LHCN-M2 (cell line): ENCODE measurements around the gene BRAT1. TPM values are rescaled to one million over a fixed set of nuclear protein-coding genes. Genes with fewer than 3 reads are reported as not detected.
"Not testable (repeated sequence)": the region's sequence is repeated elsewhere in the genome, so short reads cannot be mapped to it uniquely, and the experiment has no call there.

ENCODE experiments used
- DNase-seq: peaks from one replicate; pipeline ENCODE4 v3.0.0-alpha.2; 2012; ENCODE audit warnings: low read depth
- total RNA-seq: library from RNA; depleted of rRNA; stranded (reverse); fragments of >200 nt; gene quantifications from 2 replicates; pipeline ENCODE4 v1.2.3, GENCODE V29; 2014

The BRAT1 gene
- total RNA-seq, 1 experiment from 2014 or later = 73.9 TPM

DNA sequence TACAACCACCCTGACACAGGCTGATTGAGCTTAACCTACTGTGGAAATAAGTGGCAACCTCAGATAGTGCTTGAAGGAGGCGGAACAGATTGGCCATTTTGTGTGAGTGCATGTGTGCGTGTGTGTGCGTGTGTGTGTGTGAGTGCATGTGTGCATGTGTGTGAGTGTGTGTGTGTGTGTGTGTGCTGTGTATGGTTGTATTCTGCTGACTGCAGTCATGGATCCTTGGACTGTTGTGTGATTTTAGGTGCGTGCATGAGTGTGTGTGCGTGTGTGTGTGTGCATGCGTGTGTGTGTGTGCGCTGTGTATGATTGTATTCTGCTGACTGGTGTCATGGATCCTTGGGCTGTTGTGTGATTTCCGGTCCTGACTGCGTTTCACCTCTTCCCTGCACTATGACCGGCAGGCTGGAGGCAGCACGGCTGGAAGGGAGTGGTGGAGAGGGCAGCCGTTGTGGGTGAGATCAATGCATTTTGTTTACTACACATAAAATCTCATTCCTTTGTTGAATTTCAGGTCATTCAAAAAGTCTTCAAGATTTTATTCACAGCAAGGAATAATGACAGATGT lies 9.7 kb upstream of the BRAT1 start:
- DNase-seq = no peak

DNA sequence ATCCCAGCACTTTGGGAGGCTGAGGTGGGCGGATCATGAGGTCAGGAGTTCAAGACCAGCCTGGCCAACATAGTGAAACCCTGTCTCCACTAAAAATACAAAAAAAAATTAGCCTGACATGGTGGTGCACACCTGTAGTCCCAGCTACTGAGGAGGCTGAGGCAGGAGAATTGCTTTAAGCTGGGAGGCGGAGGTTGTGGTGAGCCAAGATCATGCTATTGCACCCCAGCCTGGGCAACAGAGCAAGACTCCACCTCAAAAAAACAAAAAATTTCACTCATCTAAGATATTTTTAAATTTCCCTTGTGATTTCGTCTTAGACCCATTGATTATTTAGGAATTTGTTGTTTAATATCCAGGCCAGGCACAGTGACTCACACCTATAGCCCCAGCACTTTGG lies 8.6 kb upstream of the BRAT1 start:
- DNase-seq = not testable (repeated sequence)

DNA sequence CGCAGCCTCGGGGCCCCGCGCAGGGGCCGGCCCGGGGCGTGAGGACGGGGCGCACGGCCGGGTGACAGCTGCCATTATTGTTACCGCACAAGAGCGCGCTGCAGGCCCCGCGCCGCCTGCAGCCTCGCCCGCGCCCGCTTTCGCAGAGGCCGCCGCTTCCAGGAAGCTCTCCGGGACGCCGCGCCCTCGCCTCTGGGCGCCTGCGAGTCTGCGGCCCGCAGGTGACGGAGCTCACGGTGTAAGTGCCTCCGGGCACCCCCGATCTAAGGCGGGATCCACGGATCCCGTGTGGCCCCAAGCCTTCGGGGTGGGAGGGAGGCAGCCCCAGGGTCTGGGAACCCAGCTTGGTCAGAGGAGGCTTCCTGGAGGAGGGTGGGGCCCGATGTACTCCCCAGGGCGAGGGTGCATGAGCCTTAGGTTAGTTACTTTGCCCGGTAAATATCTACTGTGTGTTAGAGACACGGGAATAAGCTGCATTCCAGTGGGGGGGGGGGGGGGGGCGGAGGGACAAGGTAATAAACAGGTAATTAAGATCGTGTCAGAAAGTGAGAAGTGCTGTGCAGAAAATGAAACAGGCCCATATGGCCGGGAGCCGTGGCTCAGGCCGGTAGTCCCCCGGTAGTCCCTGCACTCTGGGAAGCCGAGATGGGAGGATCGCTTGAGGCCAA lies 4.1 kb upstream of the BRAT1 start:
- DNase-seq = no peak

DNA sequence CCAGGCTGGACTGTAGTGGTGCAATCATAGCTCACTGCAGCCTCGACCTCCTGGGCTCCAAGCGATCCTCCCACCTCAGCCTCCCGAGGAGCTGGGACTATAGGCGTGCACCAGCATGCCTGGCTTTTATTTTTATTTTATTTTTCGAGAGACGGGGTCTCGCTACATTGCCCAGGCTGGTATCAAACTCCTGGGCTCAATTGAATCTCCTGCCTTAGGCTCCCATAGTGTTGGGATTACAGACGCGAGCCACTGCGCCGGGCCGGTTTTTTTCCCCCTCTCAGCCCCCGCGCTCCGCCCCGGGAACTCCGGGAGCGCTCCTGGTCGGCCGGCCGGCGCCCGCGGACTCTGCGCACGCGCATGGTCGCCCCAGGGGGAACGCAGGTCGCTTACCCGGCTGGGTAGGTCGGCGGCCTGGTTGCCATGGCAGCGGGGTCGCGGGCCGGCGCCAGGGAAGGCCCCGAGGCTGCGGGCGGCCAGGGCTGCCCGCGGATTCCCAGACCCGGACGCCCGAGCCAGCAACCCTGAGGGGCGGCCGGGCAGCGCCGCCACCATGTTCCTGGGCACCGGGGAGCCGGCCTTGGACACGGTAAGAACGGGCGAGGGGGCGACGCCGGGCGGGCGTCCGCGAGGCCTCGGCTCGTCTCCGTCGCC lies 3.4 kb upstream of the BRAT1 start, which contains the start of gene IQCE:
TSS of gene IQCE (plus strand) at position 351 of the 654 bp plus-strand sequence. CDS start at position 554, 203 bp downstream.
- DNase-seq = peak; percentile 88

DNA sequence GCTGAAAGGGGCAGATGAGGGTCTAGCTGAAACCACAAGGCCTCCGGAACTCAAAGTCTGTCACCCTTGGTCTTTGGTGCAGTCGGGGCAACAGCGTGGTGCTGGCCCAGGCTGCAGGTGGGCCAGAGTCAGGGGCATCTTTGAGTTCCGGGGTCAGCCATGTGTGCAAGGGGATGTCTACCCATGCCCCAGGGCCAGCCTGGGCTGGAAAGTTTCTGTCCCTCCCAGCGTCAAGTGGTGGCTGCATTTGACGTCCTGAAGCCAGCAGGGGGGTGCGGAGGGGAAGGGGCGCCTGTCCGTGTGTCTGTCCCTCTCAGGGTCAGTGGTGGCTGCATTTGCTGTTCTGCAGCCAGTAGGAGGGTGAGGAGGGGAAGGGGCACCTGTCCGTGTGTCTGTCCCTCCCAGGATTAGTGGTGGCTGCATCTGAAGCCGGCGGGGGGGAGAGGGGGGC lies 638 bp downstream of the BRAT1 start:
- DNase-seq = no peak

DNA sequence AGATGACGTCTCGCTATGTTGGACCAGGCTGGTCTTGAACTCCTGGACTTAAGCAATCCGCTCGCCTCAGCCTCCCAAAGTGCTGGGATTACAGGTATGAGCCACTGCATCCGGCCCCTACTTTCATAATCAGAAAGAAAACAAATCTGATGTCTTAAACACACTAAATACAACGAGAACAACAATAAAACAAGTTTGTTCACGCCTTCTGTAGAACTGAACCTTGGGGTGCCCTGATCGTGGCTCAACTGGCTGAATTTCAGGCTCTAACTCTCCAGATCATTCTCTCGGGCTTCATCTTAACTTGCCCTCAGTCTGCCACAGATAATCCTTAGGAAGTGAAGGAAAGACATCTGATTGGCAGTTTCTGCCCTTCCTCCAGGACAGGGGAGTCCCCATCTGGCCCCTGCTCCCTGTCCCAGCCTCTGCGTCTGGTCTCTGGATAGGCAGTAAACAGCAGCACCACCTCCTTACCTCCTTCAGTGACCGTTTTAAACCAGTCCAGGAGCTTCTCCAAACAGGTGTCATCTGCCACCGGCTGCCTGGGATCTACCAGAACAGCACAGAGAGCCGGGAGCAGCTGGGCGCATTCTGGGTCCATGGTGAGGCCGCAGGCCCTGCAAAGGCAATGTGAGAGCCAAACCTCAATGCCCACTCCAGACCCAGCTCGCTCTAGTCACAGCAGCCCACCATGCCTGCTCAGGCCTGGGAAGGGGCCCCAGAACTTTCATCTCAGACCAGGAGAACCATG lies 1.3 kb downstream of the BRAT1 start:
- no peak for DNase-seq

DNA sequence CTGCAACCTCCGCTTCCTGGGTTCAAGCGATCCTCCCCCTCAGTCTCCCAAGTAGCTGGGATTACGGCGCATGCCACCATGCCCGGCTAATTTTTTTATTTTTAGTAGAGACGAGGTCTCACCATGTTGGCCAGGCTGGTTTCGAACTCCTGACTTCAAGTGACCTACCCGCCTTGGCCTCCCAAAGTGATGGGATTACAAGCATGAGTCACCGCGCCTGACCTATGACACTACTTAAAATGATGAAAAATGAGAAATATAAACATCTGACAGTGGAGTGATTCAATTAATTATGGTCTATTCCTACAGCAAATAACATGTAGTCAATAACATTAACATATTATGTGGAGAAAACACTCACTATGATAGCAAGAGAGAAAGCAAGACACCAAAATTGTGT lies 2.2 kb downstream of the BRAT1 start:
- peak; percentile 30 for DNase-seq

DNA sequence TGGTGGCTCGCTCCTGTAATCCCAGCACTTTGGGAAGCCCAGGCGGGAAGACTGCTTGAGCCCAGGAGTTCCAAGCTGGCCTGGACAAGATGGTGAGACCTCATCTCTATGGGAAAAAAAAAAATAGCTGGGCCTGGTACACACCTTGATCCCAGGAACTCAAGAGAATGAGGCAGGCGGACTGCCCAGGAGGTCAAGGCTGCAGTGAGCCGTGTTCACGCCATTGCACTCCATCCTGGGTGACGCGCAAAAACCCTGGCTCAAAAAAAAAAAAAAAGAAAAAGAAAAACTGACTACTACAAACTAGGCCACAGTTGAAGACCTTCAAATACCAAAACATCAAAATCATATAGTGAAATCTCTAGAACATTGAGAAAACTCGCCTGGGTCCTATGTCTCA lies 3.9 kb downstream of the BRAT1 start:
- no peak for DNase-seq

DNA sequence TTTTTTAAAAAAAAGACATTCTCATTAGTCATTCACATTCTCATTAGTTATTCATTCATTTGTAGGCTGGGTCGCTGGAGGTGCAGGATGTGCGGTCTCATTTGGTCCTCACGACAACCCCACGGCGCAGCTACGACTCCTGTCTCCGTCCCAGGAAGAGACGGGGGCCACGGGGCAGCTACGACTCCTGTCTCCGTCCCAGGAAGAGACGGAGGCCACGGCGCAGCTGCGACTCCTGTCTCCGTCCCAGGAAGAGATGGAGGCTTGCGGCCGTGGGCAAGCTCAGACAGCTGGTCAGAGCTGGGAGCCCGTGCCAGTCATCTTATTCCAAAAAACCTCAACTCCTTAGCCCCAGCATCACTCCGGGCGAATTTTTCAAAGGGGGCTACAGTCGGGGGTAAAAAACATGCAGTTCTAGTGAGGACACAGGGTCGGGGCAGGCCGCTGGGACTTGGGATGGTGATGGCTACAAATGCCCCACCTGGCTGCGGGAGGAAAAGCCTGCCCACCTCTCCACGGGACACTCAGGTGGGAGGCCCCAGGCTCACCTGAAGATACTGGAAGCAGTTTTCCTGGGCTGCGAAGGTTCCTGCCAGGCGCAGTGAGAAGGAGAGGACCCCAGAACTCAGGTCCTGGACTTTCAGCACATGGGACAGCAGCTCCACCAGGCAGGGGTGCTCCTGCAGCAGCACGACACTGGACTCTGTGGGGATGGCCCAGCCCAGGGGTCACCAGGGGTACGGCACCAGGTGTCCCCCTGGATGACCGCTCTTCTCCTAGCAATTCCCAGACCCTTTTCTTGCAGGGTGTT lies 8.3 kb downstream of the BRAT1 start:
- DNase-seq = no peak

DNA sequence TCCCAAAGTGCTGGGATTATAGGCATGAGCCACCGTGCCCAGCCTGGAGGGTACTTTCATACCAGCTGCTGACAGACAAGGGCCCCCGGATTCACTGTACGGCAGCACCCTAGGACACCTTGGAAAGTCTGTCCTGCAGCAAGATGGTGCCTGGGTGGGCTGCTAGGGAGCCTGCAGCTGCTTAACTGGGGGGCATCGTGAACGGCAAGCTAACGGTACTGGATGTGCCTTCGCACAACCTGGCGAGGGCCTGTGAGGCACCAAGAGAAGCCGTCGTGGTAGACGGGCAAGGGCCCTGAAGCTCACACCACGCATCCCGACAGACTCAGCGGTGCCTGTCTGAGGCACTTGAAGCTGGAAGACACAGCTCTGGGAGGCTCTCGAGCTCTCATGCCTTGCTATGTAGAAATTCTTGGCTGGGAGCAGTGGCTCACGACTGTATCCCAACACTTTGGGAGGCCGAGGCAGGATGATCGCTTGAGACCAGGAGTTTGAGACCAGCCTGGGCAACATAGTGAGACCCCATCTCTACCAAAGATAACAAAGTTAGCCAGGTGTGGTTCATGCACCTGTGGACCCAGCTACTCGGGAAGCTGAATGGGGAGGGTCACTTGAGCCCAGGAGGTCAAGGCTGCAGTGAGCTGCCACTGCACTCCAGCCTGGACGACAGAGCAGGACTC lies 9.4 kb downstream of the BRAT1 start:
- no peak for DNase-seq

DNA sequence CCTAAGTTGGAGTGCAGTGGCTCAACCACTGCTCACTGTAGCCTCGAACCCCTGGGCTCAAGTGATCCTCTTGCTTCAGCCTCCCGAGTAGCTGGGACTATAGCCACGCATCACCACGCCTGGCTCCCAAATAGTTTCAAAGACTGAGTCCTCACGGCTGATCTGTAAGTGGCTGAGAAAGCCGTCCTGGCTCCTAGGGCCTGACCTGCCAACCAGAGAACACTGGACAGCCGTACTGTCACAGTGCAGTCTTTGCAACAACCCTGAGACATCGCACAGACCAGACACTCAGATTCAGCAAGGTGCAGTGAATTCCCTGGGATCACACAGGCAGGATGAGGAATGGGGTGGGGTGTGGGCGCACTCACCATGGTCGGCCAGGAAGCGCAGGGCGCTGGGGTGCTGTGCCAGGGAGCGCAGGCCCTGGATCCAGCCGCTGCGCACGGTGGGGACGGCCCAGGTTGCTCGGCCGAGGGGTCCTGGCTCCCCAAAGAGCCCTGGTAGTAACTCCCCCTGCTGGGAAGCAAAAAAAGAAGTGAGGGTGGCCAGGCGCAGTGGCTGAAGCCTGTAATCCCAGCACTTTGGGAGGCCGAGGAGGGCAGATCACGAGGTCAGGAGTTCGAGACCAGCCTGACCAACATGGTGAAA lies 10.7 kb downstream of the BRAT1 start:
- DNase-seq = no peak

DNA sequence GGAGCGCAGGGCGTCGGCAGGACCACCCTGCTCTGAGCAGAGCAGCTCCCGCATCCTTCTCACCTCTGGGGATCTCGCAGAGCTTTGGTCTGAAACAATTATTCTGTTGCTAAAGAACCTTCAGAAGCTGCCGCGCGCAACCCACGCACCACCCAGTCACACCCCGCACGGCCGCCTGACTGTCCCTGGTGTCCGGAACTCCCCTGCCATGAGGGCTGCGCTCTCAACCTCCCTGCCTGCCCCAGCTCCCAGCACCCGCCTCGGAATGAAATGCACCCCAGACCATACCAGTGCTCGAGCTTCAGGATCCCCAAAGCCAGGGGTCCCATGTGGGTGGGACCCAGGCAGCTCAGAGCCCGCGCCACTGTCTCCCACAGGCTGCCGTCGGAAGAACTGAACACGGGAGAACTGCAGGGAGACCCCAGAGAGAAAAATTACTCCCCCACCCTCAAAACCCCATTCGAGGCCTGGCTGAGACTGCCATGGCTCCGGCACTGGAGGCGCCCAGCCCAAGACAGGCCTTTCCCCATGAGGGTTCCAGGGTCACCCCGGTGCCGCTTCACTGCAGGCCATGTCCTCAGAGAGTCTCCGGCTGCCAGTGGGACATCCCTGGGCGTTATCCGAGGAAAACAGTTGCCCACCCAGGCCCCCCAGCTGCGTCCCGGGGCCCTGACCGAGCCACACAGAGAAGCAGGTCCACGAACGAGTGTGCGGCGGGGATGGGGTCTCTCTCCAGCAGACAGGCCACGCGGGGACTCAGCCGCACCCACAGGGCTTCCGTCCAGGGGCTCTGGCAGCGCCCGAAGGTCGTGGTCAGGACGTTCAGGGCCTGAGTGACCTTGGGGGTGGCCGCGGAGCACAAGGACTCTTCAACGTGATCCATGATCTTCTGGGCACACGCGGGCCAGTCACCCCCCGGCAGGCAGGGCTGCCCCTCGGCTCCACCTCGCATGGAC lies 12.1 kb downstream of the BRAT1 start:
- DNase-seq = no peak

DNA sequence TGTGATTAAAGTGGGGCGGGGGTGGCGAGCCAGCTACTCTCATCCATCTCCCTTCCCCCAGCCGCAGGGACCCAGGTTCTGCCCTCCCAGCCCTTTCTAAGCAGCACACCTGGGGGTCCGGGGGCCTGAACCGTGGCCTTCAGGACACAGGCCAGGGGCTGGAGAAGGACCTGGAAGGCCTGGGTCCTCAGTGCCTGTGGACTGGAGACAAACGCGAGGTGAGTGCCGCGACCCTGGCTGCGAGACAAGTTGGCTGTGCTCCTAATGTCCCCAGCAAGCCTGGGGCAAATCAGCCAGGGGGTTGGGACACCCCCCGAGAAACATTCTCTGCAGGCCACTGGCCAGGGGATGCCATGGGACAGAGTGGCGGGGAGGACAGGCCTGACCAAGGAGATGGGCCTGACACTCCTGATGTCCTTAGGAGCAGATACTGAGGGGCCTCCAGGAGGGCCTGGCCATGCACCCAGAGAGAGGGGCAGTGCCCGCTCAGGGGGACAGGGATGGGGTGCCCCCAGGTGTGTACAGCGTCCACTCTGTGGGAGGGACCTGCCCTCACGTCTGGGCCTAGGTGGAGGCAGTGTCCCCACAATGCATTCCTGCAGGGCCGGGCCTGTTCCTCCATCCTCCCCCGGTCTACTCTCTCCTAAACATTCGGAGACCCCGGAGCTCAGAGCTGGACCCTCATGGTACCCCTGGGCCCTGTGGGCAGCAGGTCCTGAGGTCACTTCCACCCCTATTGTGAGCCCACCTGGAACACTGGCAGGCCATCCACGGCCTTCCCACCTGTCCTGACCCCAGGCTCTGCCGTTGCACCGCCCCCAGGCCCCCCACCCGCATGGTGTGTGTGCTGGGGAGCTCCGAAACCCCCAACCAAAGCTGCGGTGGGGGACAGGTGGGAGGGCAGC lies 13.1 kb downstream of the BRAT1 start:
- DNase-seq = no peak

DNA sequence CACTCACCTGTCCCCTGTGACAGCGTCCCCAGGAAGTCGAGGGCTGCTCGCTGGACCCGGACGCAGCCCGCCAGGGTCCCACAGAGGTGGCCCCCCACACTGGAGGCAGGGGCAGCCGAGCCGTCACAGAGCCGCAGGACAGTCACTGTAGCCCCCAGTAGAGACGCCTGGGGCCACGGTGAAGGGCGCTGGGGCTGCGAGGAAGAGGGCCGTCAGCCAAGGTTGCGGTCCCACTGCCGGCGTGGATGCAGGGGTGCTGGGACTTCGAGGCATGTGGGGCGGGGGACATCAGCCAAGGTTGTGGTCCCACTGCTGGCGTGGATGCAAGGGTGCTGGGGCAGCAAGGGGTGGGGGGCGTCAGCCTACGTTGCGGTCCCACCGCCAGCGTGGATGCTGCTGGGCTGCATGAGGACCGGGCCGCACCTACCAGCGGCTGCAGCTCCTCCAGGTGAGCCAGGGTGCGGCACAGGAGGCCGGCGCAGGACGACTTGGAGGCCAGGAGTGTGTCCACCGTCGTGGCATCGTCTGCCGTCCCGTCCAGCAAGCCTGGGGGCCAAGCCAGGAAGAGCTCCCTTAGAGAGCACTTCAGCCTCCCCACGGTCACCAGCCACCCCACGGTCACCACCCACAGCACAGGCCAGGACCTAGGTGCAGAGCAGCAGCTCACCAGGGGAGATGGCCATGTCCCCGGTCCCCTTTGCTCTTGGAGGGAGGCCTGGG lies 13.9 kb downstream of the BRAT1 start:
- DNase-seq = no peak

DNA sequence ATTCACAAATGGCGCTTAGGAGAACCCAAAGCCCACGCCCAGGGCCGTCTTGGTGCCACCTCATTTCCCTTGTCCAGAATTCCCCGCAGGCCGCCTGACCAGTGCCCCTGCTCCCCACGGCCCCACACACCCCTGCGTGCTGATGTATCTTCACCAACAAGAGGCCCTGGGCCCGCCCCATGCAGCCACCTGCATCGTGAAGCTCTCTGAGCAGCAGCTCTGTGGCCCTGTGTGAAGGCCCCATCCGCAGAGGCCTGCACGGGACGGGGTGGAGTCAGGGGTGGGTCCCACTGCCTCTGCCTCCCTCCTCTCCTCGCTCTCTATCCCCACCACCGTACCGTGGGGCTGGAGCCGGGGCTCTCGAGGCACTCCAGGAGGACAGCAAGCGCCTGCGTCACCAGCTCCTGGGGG lies 14.7 kb downstream of the BRAT1 start:
- no peak for DNase-seq

DNA sequence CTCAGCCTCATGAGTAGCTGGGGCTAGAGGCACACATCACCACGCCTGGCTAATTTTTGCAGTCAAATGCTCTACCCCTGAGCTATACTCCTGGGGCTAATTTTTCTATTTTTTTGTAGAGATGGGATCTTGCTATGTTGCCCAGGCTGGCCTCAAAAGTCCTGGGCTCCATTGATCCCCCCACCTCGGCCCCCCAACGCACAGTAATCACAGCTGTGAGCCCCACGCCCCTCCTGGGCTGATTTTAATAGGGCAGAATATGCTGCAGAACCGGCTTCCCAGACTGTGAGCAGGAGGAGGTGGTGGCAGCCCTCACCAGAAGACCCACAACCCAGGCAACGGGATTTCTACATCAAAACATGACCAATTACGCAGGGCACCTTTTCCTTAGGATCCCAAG lies 15.2 kb downstream of the BRAT1 start:
- no peak for DNase-seq
